ENCODE measurements around the gene ARHGEF33.

DNA sequence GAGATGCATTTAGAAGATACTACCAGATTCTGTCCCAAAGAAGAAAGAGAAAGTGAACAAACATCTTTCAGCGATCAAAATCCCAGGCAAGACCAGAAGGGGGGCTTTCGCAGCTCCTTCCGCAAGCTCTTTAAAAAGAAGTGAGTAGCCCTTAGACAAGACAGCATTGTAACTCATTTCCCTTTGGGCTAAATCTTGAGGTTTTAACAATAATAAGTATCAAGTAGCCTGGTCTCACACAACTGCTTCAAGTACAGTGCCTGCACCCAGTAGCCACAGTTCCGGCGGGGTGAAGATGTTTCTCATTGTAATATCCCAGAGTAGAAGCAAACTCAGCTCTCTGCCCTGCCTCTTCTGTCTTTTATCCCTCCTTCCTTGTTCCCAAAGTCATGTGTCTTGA is 76.3 kb downstream of the ARHGEF33 start:
- TF ChIP-seq, protein P1, sequence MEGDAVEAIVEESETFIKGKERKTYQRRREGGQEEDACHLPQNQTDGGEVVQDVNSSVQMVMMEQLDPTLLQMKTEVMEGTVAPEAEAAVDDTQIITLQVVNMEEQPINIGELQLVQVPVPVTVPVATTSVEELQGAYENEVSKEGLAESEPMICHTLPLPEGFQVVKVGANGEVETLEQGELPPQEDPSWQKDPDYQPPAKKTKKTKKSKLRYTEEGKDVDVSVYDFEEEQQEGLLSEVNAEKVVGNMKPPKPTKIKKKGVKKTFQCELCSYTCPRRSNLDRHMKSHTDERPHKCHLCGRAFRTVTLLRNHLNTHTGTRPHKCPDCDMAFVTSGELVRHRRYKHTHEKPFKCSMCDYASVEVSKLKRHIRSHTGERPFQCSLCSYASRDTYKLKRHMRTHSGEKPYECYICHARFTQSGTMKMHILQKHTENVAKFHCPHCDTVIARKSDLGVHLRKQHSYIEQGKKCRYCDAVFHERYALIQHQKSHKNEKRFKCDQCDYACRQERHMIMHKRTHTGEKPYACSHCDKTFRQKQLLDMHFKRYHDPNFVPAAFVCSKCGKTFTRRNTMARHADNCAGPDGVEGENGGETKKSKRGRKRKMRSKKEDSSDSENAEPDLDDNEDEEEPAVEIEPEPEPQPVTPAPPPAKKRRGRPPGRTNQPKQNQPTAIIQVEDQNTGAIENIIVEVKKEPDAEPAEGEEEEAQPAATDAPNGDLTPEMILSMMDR (IDR thresholded peaks at IDR 0.05) = no peak
- TF ChIP-seq POLR2A (IDR thresholded peaks at IDR 0.05) (no peak), POLR2AphosphoS5 (IDR thresholded peaks at IDR 0.05) (no peak)

Measured in prostate gland (tissue), 2 donors.